Fibroblast of mammary gland (primary cell): Measurements from ENCODE around the gene MPIG6B.

Experiments
- DNase-seq: peaks from one replicate; pipeline ENCODE4 v3.0.0-alpha.2; 2010; ENCODE audit warnings: low read depth
- H3K4me3 ChIP-seq: 2 replicates; pipeline ENCODE4 v1.5.1; 2011; ENCODE audit warnings: low read depth, mild to moderate bottlenecking, low read length, moderate library complexity; ENCODE audit not compliant: control insufficient read depth
- TF ChIP-seq, protein P1 (sequence below): conservative IDR thresholded peaks from 2 replicates; pipeline ENCODE4 v1.5.1; 2011; ENCODE audit warnings: low read depth, low read length, inconsistent platforms; ENCODE audit not compliant: control insufficient read depth, insufficient read depth

The MPIG6B gene

DNA sequence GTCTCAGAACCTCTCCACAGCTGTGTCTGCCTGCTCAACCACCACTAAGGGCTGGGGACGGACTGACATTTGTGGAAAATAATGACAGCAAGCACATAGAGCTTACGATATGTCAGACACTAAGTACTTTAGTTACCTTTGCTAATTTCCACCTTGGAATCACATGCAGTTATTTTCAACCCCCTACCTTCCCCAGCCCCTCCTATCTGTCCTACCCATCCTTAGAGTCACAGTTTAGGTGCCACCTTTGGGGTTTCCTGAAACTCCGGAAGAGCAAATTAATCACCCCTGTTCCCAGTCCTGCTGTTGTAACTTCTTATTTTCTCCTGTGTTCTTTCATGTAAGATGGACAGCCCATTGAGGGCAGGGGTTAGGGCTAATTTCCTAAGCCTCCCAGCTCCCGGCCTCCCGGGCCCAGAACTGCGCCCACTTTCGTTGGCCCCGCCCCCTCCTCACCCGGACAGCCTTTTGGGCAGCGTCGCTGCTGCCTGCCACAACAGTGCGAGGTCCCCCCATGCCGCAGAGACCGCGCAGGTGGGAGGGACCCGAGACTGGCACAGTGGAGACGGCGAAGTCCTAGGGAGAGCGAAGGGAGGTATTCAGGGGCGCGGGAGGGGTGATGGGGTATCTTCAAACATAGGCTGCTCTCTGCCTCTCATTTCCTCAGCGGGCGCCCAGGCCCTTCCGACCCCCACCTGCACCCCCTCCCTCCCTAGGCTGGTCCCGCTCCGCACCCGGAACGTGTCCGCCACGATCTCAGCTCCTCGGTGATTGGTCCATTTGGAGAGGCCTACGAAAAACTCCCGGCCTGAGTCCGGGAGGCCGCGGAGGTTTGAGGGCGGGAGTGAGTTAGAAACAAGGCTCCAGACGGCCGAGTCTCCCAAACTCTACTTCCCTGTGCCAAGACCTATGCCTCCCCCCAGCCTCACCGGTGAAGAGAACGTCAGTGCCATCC, 4.8 kb downstream of the MPIG6B start:
- H3K4me3 ChIP-seq = no peak overlapping the region
- TF ChIP-seq, protein P1, sequence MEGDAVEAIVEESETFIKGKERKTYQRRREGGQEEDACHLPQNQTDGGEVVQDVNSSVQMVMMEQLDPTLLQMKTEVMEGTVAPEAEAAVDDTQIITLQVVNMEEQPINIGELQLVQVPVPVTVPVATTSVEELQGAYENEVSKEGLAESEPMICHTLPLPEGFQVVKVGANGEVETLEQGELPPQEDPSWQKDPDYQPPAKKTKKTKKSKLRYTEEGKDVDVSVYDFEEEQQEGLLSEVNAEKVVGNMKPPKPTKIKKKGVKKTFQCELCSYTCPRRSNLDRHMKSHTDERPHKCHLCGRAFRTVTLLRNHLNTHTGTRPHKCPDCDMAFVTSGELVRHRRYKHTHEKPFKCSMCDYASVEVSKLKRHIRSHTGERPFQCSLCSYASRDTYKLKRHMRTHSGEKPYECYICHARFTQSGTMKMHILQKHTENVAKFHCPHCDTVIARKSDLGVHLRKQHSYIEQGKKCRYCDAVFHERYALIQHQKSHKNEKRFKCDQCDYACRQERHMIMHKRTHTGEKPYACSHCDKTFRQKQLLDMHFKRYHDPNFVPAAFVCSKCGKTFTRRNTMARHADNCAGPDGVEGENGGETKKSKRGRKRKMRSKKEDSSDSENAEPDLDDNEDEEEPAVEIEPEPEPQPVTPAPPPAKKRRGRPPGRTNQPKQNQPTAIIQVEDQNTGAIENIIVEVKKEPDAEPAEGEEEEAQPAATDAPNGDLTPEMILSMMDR = no peak
- no peak for DNase-seq

DNA sequence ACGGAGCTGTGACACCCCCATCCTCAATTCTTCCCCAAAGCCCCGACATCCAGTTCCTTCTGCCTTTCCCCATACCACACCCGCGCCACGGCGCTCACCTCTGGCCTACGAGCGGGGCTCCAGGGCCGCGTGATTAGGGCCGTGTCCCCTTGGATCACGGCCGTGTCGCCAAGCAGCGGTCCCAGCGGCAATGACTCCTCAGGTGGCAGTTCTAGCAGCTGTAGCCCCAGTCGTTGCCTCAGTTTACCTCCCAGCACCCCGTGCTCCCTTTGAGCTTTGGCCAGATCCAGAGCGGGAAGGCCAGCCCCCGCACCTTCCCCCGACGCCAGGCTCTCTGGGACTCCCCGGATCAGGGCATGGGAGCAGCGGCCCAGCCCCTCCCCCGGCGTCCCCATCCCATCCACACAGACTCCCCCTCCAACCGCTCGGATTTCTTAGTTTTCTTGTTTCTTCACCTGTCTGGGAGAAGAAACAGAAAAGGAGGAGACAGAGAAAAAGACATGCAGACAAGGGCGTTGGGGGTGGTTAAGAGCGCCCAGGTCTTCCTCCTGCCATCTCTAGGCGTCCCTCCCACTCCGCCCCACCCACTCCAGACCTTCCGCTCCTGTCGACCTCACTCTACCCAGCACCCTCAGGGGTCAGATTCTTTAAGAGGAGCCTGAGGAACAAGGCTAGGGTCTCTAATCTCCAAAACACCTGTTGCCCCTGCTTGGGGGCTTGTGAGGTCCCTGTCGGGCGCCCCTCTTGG, 5.8 kb downstream of the MPIG6B start, which contains the start of gene DDAH2:
Gene DDAH2, minus strand, starts transcription at position 533 of the 748 bp plus-strand sequence. Its CDS starts 138 bp downstream, at position 395.
- H3K4me3 ChIP-seq = peak within 1 kb of the TSS; percentile 71
- TF ChIP-seq, protein P1 = peak; percentile 36
- no peak for DNase-seq

DNA sequence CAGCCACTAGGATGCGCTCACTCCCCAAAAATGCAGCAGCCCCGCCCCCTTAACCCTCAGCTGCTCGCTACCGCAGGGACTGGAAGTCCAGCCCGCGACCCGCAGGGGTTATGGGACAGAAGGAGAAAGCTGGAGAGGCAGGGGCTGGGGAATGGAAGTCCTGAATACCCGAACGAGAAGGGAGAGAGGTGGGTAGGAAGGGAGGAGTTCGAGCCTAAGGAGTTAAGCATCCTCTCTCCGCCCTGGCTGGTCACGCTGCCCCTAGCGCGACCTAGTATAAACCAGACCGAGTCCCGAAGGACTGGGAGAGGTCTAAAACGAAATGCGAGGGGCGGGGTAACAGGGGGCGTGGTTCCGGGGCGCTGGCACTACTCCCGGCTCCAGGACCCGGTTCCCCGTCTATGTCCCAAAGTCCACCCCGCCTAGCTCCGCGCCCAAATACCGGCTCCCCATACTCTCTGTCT, 6.4 kb downstream of the MPIG6B start:
- TF ChIP-seq, protein P1 = no peak
- peak; percentile 88 for DNase-seq
- H3K4me3 ChIP-seq = peak overlapping the region; percentile 71

DNA sequence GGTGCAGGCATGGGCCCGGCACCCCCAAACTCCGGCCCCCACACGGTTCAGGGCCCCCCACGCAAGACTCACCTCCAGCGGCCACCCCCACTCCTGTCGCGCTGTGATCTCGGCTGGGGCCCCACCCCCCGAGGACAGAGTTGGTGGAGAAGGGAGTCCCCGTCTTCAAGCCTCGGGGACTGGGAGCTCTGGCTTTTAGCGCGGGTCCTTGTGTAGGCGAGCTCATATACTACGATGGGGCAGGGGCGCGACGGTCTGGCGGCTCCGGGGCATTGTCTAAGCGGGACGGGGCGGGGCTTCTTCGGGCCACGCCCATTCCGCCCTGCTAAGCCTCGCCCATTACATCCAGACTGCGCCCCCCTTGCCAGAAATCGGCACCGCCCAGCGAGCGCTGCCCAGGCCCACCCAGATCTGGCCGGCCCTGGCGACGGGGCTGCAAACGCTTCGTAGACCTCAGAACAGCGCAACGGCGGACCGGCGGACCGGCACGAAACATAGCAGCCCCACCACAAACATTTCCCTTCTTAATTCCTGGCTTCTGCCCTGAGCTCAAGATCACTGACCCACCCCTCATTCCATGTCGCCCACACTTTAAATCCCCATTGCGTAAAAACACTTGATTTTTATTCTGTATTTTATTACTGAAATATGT, 6.9 kb downstream of the MPIG6B start:
- DNase-seq = peak; percentile 84
- TF ChIP-seq, protein P1 = no peak
- H3K4me3 ChIP-seq = peak overlapping the region; percentile 71

DNA sequence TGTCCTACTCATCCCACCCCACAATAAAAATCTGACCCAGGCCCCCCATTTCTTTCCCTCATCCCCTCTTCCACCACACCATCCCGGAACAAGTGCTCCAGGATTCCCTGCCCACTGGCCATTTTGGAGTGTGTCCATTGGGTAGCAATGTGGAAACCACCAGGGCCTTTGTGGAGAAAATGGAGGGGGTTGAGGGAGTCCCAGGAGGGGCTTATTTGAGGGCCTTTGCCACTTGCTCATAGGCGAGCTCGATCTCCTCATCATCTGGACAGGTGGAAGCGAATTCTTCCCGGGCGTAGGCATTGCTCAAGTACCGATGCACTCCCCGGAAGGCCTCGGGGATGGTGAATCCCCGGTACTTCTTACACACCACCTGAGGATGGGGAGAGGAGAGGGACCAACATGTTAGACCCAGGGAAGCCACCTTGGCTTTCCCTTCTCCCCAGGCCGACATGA, 7.5 kb downstream of the MPIG6B start:
- TF ChIP-seq, protein P1 = no peak
- DNase-seq = no peak
- H3K4me3 ChIP-seq = peak overlapping the region; percentile 71

DNA sequence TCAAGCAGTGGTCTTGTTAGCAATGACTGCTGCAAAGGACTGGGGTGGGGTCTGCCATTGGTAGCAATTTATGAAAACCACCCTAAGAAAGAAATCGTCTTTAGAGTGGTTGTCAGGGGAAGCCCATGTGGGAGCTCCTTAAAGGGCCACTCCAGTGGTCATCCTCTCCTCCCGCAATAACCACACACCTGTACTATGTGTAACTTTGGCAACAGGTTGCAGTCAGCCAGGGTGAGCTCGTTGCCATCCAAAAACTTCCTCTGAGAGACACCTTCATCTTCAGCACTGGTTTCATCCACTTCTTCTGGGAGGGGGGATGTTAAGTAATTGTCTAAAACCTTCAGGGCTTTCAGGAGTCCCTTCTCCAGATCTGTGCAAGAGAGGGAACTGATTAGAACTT, 8.9 kb downstream of the MPIG6B start:
- no peak for DNase-seq
- TF ChIP-seq, protein P1 = no peak
- no peak overlapping the region for H3K4me3 ChIP-seq
